Right atrium auricular region (tissue), 2 donors: ENCODE measurements around the gene EGFL7. TPM values are rescaled to one million over a fixed set of nuclear protein-coding genes. Genes with fewer than 3 reads are reported as not detected.

ENCODE experiments used
- DNase-seq: peaks from one replicate; pipeline ENCODE4 v3.0.0-alpha.2; 2019; ENCODE audit warnings: low spot score
- H3K27ac ChIP-seq, 2 donors: fragments of 200-600 bp; sonication (generic); 1 replicate in 1 of 2; 2 replicates in 1 of 2; pipeline ENCODE4 v1.5.1; 2016 to 2019
- H3K27me3 ChIP-seq, 2 donors: fragments of 200-600 bp; sonication (generic); one replicate each; pipeline versions ENCODE4 v1.5.1 to v1.6.0; 2017 to 2019
- H3K36me3 ChIP-seq: fragments of 200-600 bp; sonication (generic); one replicate; pipeline ENCODE4 v1.5.1; 2016
- H3K4me1 ChIP-seq, 2 donors: fragments of 200-600 bp; sonication (generic); one replicate each; pipeline versions ENCODE4 v1.5.1 to v1.6.0; 2017 to 2019
- H3K4me3 ChIP-seq, 2 donors: fragments of 200-600 bp; sonication (generic); 1 replicate in 1 of 2; 2 replicates in 1 of 2; pipeline ENCODE4 v1.5.1; 2017 to 2019; ENCODE audit warnings: mild to moderate bottlenecking in 1 of 2, moderate library complexity in 1 of 2
- H3K9me3 ChIP-seq, 2 donors: fragments of 200-600 bp; sonication (generic); one replicate each; pipeline ENCODE4 v1.5.1; 2019
- CTCF ChIP-seq, 2 donors: fragments of 200-600 bp; sonication (generic); IDR thresholded peaks; one replicate each; pipeline ENCODE4 v1.5.1; 2019; ENCODE audit warnings: antibody characterized with exemption in 2 of 2
- total RNA-seq, 2 donors: library from RNA; depleted of rRNA; stranded (reverse); fragments of >200 nt; gene quantifications; one replicate each; pipeline ENCODE4 v1.1.0, GENCODE V29; 2016

EGFL7 gene
- 100 to 1,000 TPM; 114 to 120 TPM for total RNA-seq

- DNase-seq, result peak; percentile 75
- Histone ChIP-seq H3K27ac (peak within 1 kb of the TSS; percentile 78), H3K9me3 (no peaks in the 10 kb centered on the region), H3K36me3 (peaks cover 31% of the 10 kb centered on the region), H3K4me3 (peak within 1 kb of the TSS; percentile 56 to 66), H3K27me3 (no peaks in the 10 kb centered on the region), H3K4me1 (peaks cover 0 to 15% of the 10 kb centered on the region in 2 donors)
- no peak for TF ChIP-seq CTCF (IDR thresholded peaks at IDR 0.05)
Observed at GRCh38 chr9:136662656-136663581, at the start of gene EGFL7. Gene EGFL7 (plus strand): TSS chr9:136662916. CDS start chr9:136668283, 5,367 bp downstream.

GRCh38 chr9:136613824-136614371 lies 48.8 kb upstream of the EGFL7 start:
- Histone ChIP-seq H3K4me3 (no peak overlapping the region), H3K9me3 (no peaks in the 10 kb centered on the region), H3K27me3 (no peaks in the 10 kb centered on the region), H3K27ac (peak overlapping the region; percentile 37 to 59), H3K36me3 (no peaks in the 10 kb centered on the region), H3K4me1 (peaks cover 0 to 29% of the 10 kb centered on the region in 2 donors)
- DNase-seq, result no peak
- TF ChIP-seq CTCF (IDR thresholded peaks at IDR 0.05), result no peak

GRCh38 chr9:136614372-136614922 lies 48.3 kb upstream of the EGFL7 start:
- no peak for TF ChIP-seq CTCF (IDR thresholded peaks at IDR 0.05)
- Histone ChIP-seq H3K27ac (peak overlapping the region; percentile 22 to 59), H3K4me3 (no peak overlapping the region), H3K4me1 (peaks cover 0 to 33% of the 10 kb centered on the region in 2 donors), H3K27me3 (no peaks in the 10 kb centered on the region), H3K9me3 (no peaks in the 10 kb centered on the region), H3K36me3 (no peaks in the 10 kb centered on the region)
- DNase-seq, result no peak

- Histone ChIP-seq H3K36me3 (no peaks in the 10 kb centered on the region), H3K27me3 (no peaks in the 10 kb centered on the region), H3K27ac (peak overlapping the region; percentile 22 to 59), H3K4me1 (peaks cover 0 to 36% of the 10 kb centered on the region in 2 donors), H3K9me3 (no peaks in the 10 kb centered on the region), H3K4me3 (no peak overlapping the region)
- DNase-seq, result no peak
- peak in 1 of 2 donors; percentile 42 for TF ChIP-seq CTCF (IDR thresholded peaks at IDR 0.05)
Observed at GRCh38 chr9:136614967-136615623, 47.6 kb upstream of the EGFL7 start.

GRCh38 chr9:136615631-136616306 lies 46.9 kb upstream of the EGFL7 start:
- TF ChIP-seq CTCF (IDR thresholded peaks at IDR 0.05), result no peak
- H3K9me3 ChIP-seq, result no peaks in the 10 kb centered on the region
- peaks cover 0 to 42% of the 10 kb centered on the region in 2 donors for H3K4me1 ChIP-seq
- no peak overlapping the region for H3K27ac ChIP-seq
- H3K36me3 ChIP-seq, result no peaks in the 10 kb centered on the region
- H3K4me3 ChIP-seq, result no peak overlapping the region
- no peaks in the 10 kb centered on the region for H3K27me3 ChIP-seq
- no peak for DNase-seq
